WTC11 (cell line): ENCODE results near the gene OGFOD2. TPM values are rescaled to one million over a fixed set of nuclear protein-coding genes. Genes with fewer than 3 reads are reported as not detected.

Experiments used
- ATAC-seq: fragments of 200-7000 bp; cut with Tn5 transposase; 2 replicates; pipeline ENCODE4 v1.10.0; 2021; ENCODE audit warnings: mild to moderate bottlenecking, moderate library complexity
- CTCF ChIA-PET: fragments of 300-600 bp; sonication (Branson Sonifier 250); formaldehyde crosslinking; loops from one replicate; lab custom pipeline; 2021; ENCODE audit warnings: antibody characterized with exemption; lab: Charles Lee
- POLR2A ChIA-PET: fragments of 350-600 bp; sonication (Branson Sonifier 250); formaldehyde crosslinking; loops from one replicate; lab custom pipeline; 2021; ENCODE audit warnings: antibody characterized with exemption; lab: Charles Lee
- DNase-seq: peaks from one replicate; pipeline ENCODE4 v3.0.0; 2021; ENCODE audit warnings: low spot score
- H3K27ac Mint-ChIP-seq: 2 replicates; pipeline ENCODE4 v1.8.0; 2021; ENCODE audit warnings: mixed read lengths
- H3K27me3 Mint-ChIP-seq: 2 replicates; pipeline ENCODE4 v1.8.0; 2021; ENCODE audit warnings: low read depth, mild to moderate bottlenecking, moderate library complexity, mixed read lengths
- H3K36me3 Mint-ChIP-seq: 2 replicates; pipeline ENCODE4 v1.8.0; 2021; ENCODE audit warnings: mixed read lengths
- H3K4me1 Mint-ChIP-seq: 2 replicates; pipeline ENCODE4 v1.8.0; 2022; ENCODE audit warnings: mixed read lengths
- H3K4me3 Mint-ChIP-seq: 2 replicates; pipeline ENCODE4 v1.8.0; 2021; ENCODE audit warnings: mild to moderate bottlenecking, moderate library complexity, mixed read lengths
- H3K9me3 Mint-ChIP-seq: 2 replicates; pipeline ENCODE4 v1.8.0; 2021; ENCODE audit warnings: mixed read lengths
- ARID4B ChIP-seq: sonication (generic); formaldehyde crosslinking; IDR thresholded peaks from 2 replicates; pipeline ENCODE4 v1.8.0; 2023; ENCODE audit warnings: missing genetic modification reagents, mild to moderate bottlenecking, borderline replicate concordance
- ATF3 ChIP-seq: sonication (generic); formaldehyde crosslinking; conservative IDR thresholded peaks from 2 replicates; pipeline ENCODE4 v1.8.1; 2022; ENCODE audit warnings: mild to moderate bottlenecking, missing genetic modification reagents
- ATF6 ChIP-seq: sonication (generic); formaldehyde crosslinking; IDR thresholded peaks from 2 replicates; pipeline ENCODE4 v1.8.1; 2023; ENCODE audit warnings: mild to moderate bottlenecking, missing genetic modification reagents
- CTCF ChIP-seq: fragments of 200-600 bp; IDR thresholded peaks from 2 replicates; pipeline ENCODE4 v1.8.0; 2022; ENCODE audit warnings: antibody characterized with exemption
- FOXK1 ChIP-seq: sonication (generic); formaldehyde crosslinking; IDR thresholded peaks from 2 replicates; pipeline ENCODE4 v1.8.0; 2022; ENCODE audit warnings: mild to moderate bottlenecking, moderate library complexity, missing genetic modification reagents
- FOXP1 ChIP-seq: sonication (generic); formaldehyde crosslinking; IDR thresholded peaks from 2 replicates; pipeline ENCODE4 v1.8.0; 2022; ENCODE audit warnings: missing genetic modification reagents, mild to moderate bottlenecking, moderate library complexity, borderline replicate concordance
- GABPB1 ChIP-seq: sonication (generic); formaldehyde crosslinking; IDR thresholded peaks from 2 replicates; pipeline ENCODE4 v1.8.1; 2023; ENCODE audit warnings: mild to moderate bottlenecking, missing genetic modification reagents
- GTF2I ChIP-seq: fragments of 250-450 bp; sonication (Bioruptor Pico); conservative IDR thresholded peaks from 2 replicates; pipeline ENCODE4 v1.4.0; 2021; ENCODE audit warnings: mild to moderate bottlenecking
- KAT7 ChIP-seq: sonication (generic); formaldehyde crosslinking; IDR thresholded peaks from 2 replicates; pipeline ENCODE4 v1.8.1; 2023; ENCODE audit warnings: missing genetic modification reagents, mild to moderate bottlenecking, borderline replicate concordance
- MXD4 ChIP-seq: fragments of 250-450 bp; sonication (Bioruptor Pico); IDR thresholded peaks from 2 replicates; pipeline ENCODE4 v1.8.0; 2021; ENCODE audit warnings: mild to moderate bottlenecking, moderate library complexity, borderline replicate concordance
- MYBL2 ChIP-seq: sonication (generic); formaldehyde crosslinking; IDR thresholded peaks from 2 replicates; pipeline ENCODE4 v1.8.1; 2023; ENCODE audit warnings: mild to moderate bottlenecking, moderate library complexity, missing genetic modification reagents
- NFYB ChIP-seq: sonication (generic); formaldehyde crosslinking; conservative IDR thresholded peaks from 2 replicates; pipeline ENCODE4 v1.8.0; 2022; ENCODE audit warnings: low read depth, missing genetic modification reagents
- PRRX2 ChIP-seq: fragments of 250-450 bp; sonication (Bioruptor Pico); IDR thresholded peaks from 2 replicates; pipeline ENCODE4 v1.8.0; 2021; ENCODE audit warnings: mild to moderate bottlenecking
- RELA ChIP-seq: sonication (generic); formaldehyde crosslinking; IDR thresholded peaks from 2 replicates; pipeline ENCODE4 v1.8.1; 2022; ENCODE audit warnings: missing genetic modification reagents, mild to moderate bottlenecking, borderline replicate concordance
- TEAD4 ChIP-seq: sonication (generic); formaldehyde crosslinking; IDR thresholded peaks from 2 replicates; pipeline ENCODE4 v1.8.0; 2022; ENCODE audit warnings: mild to moderate bottlenecking, missing genetic modification reagents
- ZBTB43 ChIP-seq: sonication (generic); formaldehyde crosslinking; IDR thresholded peaks from 2 replicates; pipeline ENCODE4 v1.8.1; 2023; ENCODE audit warnings: mild to moderate bottlenecking, missing genetic modification reagents
- ZNF232 ChIP-seq: sonication (generic); formaldehyde crosslinking; IDR thresholded peaks from 2 replicates; pipeline ENCODE4 v1.8.0; 2022; ENCODE audit warnings: mild to moderate bottlenecking, missing genetic modification reagents
- ZNF671 ChIP-seq: fragments of 250-450 bp; sonication (Bioruptor Pico); IDR thresholded peaks from 2 replicates; pipeline ENCODE4 v1.8.0; 2021; ENCODE audit warnings: mild to moderate bottlenecking
- total RNA-seq: library from RNA; stranded (reverse); gene quantifications from 3 replicates; pipeline ENCODE4 v1.2.3, GENCODE V29; 2021
- TF ChIP-seq, protein P1 (sequence below): fragments of 250-450 bp; sonication (Bioruptor Pico); IDR thresholded peaks from 2 replicates; pipeline ENCODE4 v2.1.2; 2022; ENCODE audit warnings: mild to moderate bottlenecking, moderate library complexity
- TF ChIP-seq, protein P2 (sequence below): sonication (generic); formaldehyde crosslinking; IDR thresholded peaks from 2 replicates; pipeline ENCODE4 v1.8.0; 2023; ENCODE audit warnings: missing genetic modification reagents
- TF ChIP-seq, protein P3 (sequence below): fragments of 250-450 bp; sonication (Bioruptor Pico); conservative IDR thresholded peaks from 2 replicates; pipeline ENCODE4 v1.9.0; 2021; ENCODE audit warnings: mild to moderate bottlenecking

OGFOD2 gene
- total RNA-seq, 1 experiment from 2014 or later: 28.1 TPM

DNA sequence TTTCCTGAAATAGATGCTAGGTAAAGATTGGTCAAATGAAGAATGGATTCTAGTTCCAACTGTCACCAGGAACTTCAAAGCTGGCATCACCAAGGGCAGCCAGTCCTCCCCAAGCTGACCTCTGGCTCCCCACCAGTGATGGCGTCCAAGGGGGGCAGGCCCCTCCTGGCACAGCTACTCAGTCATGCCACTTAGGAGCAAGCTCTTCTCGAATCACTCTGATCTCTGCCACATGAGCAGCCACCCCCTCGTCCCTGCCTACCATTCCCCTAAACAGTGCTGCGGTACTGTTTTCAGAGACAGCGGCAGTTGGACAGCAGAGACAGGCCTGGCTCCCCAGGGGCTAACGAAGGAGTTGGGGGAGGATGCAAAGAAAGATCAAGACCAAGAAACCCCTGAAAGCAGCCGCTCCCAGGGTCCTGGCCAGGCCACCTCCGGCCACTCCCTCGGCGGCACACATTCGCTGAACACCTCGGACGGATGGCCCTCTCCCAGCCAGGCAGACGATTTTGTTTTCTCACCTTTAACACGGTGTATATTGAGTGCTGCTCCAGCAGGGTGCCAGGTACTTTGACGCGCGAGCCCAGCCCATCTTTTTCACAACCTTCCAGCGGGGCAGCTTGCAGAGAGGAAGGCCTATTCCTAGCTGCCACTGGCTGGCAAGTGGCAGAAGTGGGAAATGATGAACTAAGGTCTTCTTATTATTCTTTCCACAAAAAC lies 52.8 kb downstream of the OGFOD2 start:
- DNase-seq: no peak
- Mint-ChIP-seq H3K4me1 (peaks cover 9% of the 10 kb centered on the region; the same call in 1 of the 2 replicates), H3K27ac (no peak overlapping the region; the same call in 1 of the 2 replicates), H3K36me3 (no peaks in the 10 kb centered on the region), H3K9me3 (no peaks in the 10 kb centered on the region), H3K4me3 (no peak overlapping the region), H3K27me3 (no peaks in the 10 kb centered on the region)
- ChIA-PET CTCF (no interaction called here), POLR2A (no interaction called here)
- ATAC-seq: peak; percentile 60
- TF ChIP-seq ARID4B (CRISPR knock-in tag) (no peak), MYBL2 (CRISPR knock-in tag) (no peak), TEAD4 (no peak), ATF3 (CRISPR knock-in tag) (no peak), KAT7 (CRISPR knock-in tag) (no peak), RELA (CRISPR knock-in tag) (no peak), ZNF232 (CRISPR knock-in tag) (no peak), MXD4 (CRISPR knock-in tag) (no peak), FOXP1 (no peak), CTCF (no peak)
- TF ChIP-seq, protein P1, sequence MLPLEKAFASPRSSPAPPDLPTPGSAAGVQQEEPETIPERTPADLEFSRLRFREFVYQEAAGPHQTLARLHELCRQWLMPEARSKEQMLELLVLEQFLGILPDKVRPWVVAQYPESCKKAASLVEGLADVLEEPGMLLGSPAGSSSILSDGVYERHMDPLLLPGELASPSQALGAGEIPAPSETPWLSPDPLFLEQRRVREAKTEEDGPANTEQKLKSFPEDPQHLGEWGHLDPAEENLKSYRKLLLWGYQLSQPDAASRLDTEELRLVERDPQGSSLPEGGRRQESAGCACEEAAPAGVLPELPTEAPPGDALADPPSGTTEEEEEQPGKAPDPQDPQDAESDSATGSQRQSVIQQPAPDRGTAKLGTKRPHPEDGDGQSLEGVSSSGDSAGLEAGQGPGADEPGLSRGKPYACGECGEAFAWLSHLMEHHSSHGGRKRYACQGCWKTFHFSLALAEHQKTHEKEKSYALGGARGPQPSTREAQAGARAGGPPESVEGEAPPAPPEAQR (CRISPR knock-in tag): no peak

DNA sequence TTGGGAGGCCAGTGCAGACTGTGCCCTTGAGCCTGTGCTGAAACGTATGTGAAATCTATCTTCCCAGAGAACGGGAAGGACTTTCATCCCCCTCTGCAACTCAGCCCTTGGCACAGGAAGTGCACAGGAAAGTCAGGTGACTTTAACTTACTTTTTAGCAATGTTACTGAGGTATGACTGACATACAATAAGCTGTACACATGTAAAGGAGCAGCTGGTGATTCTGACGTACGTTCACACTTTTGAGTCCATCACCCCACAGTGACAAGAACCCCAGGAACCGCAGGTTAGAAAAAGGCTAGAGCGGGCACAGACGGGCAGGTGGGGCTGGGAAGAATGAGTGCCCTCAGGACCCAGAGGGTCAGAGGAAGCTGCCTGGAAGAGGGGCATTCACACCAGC lies 53.4 kb downstream of the OGFOD2 start:
- POLR2A ChIA-PET: no interaction called here
- Mint-ChIP-seq H3K4me1 (peaks cover 9% of the 10 kb centered on the region; the same call in 1 of the 2 replicates), H3K27me3 (no peaks in the 10 kb centered on the region), H3K9me3 (no peaks in the 10 kb centered on the region), H3K36me3 (no peaks in the 10 kb centered on the region), H3K27ac (no peak overlapping the region; the same call in 1 of the 2 replicates), H3K4me3 (no peak overlapping the region)
- CTCF ChIA-PET: no interaction called here
- ATAC-seq: no peak
- DNase-seq: no peak
- no peak for TF ChIP-seq NFYB
- no peak for TF ChIP-seq KAT7 (CRISPR knock-in tag)
- no peak for TF ChIP-seq ATF6 (CRISPR knock-in tag)
- TF ChIP-seq PRRX2 (CRISPR knock-in tag): no peak
- TF ChIP-seq FOXK1 (CRISPR knock-in tag): no peak
- TF ChIP-seq ZBTB43 (CRISPR knock-in tag): no peak
- TF ChIP-seq, protein P2, sequence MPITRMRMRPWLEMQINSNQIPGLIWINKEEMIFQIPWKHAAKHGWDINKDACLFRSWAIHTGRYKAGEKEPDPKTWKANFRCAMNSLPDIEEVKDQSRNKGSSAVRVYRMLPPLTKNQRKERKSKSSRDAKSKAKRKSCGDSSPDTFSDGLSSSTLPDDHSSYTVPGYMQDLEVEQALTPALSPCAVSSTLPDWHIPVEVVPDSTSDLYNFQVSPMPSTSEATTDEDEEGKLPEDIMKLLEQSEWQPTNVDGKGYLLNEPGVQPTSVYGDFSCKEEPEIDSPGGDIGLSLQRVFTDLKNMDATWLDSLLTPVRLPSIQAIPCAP (CRISPR knock-in tag): no peak
- no peak for TF ChIP-seq GABPB1 (CRISPR knock-in tag)
- TF ChIP-seq, protein P3, sequence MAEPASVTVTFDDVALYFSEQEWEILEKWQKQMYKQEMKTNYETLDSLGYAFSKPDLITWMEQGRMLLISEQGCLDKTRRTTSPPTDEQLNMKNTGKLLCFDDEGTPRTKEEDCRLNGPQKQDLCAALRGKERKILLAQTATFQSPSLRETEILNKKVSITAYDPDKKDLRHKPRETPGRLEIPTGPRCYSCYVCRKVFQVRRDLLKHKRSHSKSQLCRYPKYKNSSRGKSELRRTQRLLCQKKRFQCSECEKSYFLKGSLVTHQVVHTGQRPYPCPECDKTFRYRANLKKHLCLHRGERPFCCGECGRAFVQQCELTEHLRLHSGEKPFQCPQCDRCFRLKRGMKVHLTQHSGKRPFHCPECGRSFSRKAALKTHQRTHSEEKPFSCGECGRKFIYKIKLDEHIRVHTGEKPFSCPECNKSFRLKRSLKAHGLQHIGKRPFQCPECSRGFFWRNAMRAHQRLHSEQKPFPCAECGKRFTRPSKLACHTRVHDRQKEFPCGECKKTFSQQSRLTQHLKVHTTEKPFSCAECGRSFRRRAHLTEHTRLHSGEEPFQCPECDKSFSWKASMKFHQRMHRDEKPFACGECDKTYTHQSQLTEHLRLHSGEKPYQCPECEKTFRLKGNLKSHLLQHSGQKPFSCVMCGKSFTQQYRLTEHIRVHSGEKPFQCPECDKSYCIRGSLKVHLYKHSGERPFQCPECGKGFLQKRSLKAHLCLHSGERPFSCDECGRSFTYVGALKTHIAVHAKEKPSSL (CRISPR knock-in tag): no peak
- no peak for TF ChIP-seq ZNF671 (CRISPR knock-in tag)
- TF ChIP-seq GTF2I: no peak
